BLaER1 treated with 17β-estradiol and CSF1 and Interleukin-3, amounts not matched to agents 10 nM and 100 nM (cell line): Measurements from ENCODE around the gene CNPY4.

Experiments used
- H3K27ac ChIP-seq, 11 experiments: shearing (Covaris generic); formaldehyde crosslinking; 2 replicates each; pipeline ENCODE4 v1.8.1; 2022
- H3K27me3 ChIP-seq, 11 experiments: shearing (Covaris generic); formaldehyde crosslinking; 2 replicates each; pipeline ENCODE4 v1.8.1; 2022
- H3K36me3 ChIP-seq, 11 experiments: shearing (Covaris generic); formaldehyde crosslinking; 2 replicates each; pipeline ENCODE4 v1.8.1; 2022
- H3K4me1 ChIP-seq, 10 experiments: shearing (Covaris generic); formaldehyde crosslinking; 2 replicates each; pipeline ENCODE4 v1.8.1; 2022
- H3K4me2 ChIP-seq, 11 experiments: shearing (Covaris generic); formaldehyde crosslinking; 2 replicates each; pipeline ENCODE4 v1.8.1; 2022
- H3K4me3 ChIP-seq, 10 experiments: shearing (Covaris generic); formaldehyde crosslinking; 2 replicates each; pipeline ENCODE4 v1.8.1; 2022
- H3K9ac ChIP-seq, 11 experiments: shearing (Covaris generic); formaldehyde crosslinking; 2 replicates each; pipeline ENCODE4 v1.8.1; 2022
- H3K9me3 ChIP-seq, 11 experiments: shearing (Covaris generic); formaldehyde crosslinking; replicated peaks in 1 of 11; 2 replicates each; pipeline ENCODE4 v1.8.1; 2022
- H4K20me1 ChIP-seq, 11 experiments: shearing (Covaris generic); formaldehyde crosslinking; 2 replicates each; pipeline ENCODE4 v1.8.1; 2022
- Cebpa-rat ChIP-seq, 11 experiments: shearing (Covaris generic); IDR thresholded peaks; 2 replicates each; pipeline ENCODE4 v1.8.1; 2022

CNPY4 gene

DNA sequence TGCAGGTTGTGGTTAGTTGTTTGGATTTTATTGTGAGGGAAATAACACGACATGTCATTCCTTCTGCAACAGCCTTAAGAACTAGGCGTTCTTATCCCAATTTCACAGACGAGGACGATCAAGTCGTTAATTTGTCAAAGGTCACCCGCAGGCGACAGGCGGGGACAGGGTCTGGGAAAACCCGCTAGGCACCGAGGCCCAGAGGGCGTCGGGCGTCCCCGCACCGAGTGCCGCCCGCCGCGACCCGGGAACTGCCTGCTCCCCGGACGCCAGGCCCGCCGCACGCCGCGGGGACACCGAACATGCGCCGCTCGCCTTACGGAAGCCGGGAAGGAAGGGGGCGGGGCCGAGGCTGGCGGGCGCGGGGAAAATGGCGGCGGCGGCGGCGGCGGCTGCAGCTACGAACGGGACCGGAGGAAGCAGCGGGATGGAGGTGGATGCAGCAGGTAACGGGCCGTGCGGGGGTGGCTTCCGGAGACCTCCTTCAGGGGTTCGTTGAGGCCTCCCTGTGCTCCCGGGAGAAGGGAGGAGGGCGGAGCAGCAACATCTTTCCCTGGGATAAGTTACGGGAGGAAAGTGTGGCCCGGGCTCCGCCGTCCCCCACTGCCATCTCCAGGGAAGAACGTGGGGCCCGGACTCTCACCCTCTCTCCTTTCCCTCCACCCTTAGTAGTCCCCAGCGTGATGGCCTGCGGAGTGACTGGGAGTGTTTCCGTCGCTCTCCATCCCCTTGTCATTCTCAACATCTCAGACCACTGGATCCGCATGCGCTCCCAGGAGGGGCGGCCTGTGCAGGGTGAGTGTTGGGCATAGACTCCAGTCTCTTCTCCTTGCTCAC, 30.6 kb upstream of the CNPY4 start, which contains the start of gene COPS6:
Gene COPS6, plus strand, starts transcription at position 349 of the 837 bp plus-strand sequence. Its CDS starts 22 bp downstream, at position 371.
- peak within 1 kb of the TSS; percentile 68 to 96 (median 88) for H3K4me3 ChIP-seq
- no peak for TF ChIP-seq Cebpa-rat (IDR thresholded peaks at IDR 0.05)
- no peaks in the 10 kb centered on the region for H3K9me3 ChIP-seq
- H3K36me3 ChIP-seq = peaks cover 33 to 40% (median 38%) of the 10 kb centered on the region in 11 experiments
- H3K27me3 ChIP-seq = 0 out of 22 replicates have a peak, but pooled peaks cover 0 to 2% (median 0%) of the 10 kb centered on the region in 11 experiments
- H3K9ac ChIP-seq = peak within 1 kb of the TSS; percentile 83 to 97 (median 91)
- H3K4me2 ChIP-seq = peak within 1 kb of the TSS; percentile 86 to 97 (median 94)
- H3K4me1 ChIP-seq = peaks cover 24 to 47% (median 37%) of the 10 kb centered on the region in 10 experiments
- peaks cover 0 to 32% (median 25%) of the 10 kb centered on the region in 11 experiments; a peak in 19 of 22 replicates for H4K20me1 ChIP-seq
- peak within 1 kb of the TSS; percentile 59 to 93 (median 87) for H3K27ac ChIP-seq

GRCh38 chr7:100089458-100090196, 29.8 kb upstream of the CNPY4 start:
- Histone ChIP-seq H3K9me3 (no peaks in the 10 kb centered on the region), H3K27ac (peak overlapping the region; percentile 59 to 93 (median 87)), H3K9ac (peak overlapping the region; percentile 83 to 97 (median 91)), H3K4me1 (peaks cover 24 to 51% (median 37%) of the 10 kb centered on the region in 10 experiments), H3K27me3 (no peaks in the 10 kb centered on the region), H3K4me2 (peak overlapping the region; percentile 86 to 97 (median 94)), H3K36me3 (peaks cover 41 to 48% (median 46%) of the 10 kb centered on the region in 11 experiments), H4K20me1 (peaks cover 0 to 39% (median 33%) of the 10 kb centered on the region in 11 experiments; a peak in 19 of 22 replicates), H3K4me3 (peak overlapping the region; percentile 68 to 96 (median 88))
- no peak for TF ChIP-seq Cebpa-rat (IDR thresholded peaks at IDR 0.05)

DNA sequence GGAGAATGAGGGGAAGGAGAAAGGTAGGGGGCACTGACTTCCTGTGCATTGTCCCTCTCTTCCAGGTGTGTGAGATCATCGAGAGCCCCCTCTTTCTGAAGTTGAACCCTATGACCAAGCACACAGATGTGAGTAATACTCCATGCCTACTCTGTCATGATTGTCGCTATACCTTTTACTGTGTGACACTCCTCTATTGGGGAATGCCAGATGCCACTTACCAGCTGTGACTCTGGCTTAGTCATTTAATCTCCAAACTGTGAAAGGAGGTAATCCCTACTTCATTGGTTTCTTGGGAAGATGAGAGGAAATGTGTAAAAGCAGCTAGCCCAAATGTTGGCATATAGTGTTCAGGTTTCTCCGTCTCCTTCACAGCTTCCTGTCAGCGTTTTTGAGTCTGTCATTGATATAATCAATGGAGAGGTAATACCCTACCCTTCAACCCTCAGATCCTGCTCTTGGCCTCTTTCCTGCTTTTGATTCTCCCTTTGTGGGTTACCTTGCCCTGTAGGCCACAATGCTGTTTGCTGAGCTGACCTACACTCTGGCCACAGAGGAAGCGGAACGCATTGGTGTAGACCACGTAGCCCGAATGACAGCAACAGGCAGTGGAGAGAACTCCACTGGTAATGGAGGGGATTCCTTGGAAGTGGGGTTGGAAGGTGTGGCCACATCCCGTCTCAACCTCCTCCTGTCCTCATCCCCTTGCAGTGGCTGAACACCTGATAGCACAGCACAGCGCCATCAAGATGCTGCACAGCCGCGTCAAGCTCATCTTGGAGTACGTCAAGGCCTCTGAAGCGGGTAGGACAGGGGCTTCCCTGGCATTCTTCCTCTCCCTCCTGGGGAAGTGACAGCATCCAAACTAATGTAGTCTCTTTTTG, 28.7 kb upstream of the CNPY4 start:
- H3K9me3 ChIP-seq = no peaks in the 10 kb centered on the region
- H3K4me2 ChIP-seq = peak overlapping the region; percentile 86 to 97 (median 94); a peak in 20 of 22 replicates
- TF ChIP-seq Cebpa-rat (IDR thresholded peaks at IDR 0.05) = no peak
- peak overlapping the region in 4 of 11 experiments; percentile 24 to 97 (median 61); a peak in 6 of 22 replicates for H3K9ac ChIP-seq
- peaks cover 24 to 51% (median 35%) of the 10 kb centered on the region in 10 experiments for H3K4me1 ChIP-seq
- peaks cover 53 to 59% (median 58%) of the 10 kb centered on the region in 11 experiments for H3K36me3 ChIP-seq
- 0 out of 20 replicates have a peak overlapping the region, but pooled peaks of 1 of the 10 experiments have one; percentile 82 for H3K4me3 ChIP-seq
- H3K27ac ChIP-seq = no peak overlapping the region
- H3K27me3 ChIP-seq = no peaks in the 10 kb centered on the region
- H4K20me1 ChIP-seq = peaks cover 0 to 51% (median 45%) of the 10 kb centered on the region in 11 experiments; a peak in 19 of 22 replicates

- TF ChIP-seq Cebpa-rat (IDR thresholded peaks at IDR 0.05) = no peak
- H3K4me3 ChIP-seq = no peak overlapping the region
- 0 out of 22 replicates have a peak overlapping the region, but pooled peaks of 2 of the 11 experiments have one; percentile 86 to 94 for H3K4me2 ChIP-seq
- H3K9me3 ChIP-seq = no peaks in the 10 kb centered on the region
- H3K36me3 ChIP-seq = peaks cover 61 to 68% (median 66%) of the 10 kb centered on the region in 11 experiments
- no peak overlapping the region for H3K27ac ChIP-seq
- H4K20me1 ChIP-seq = peaks cover 0 to 59% (median 53%) of the 10 kb centered on the region in 11 experiments; a peak in 19 of 22 replicates
- peaks cover 24 to 55% (median 29%) of the 10 kb centered on the region in 10 experiments for H3K4me1 ChIP-seq
- H3K27me3 ChIP-seq = no peaks in the 10 kb centered on the region
- peak overlapping the region in 1 of 11 experiments; percentile 91; a peak in 2 of 22 replicates for H3K9ac ChIP-seq
Measured at GRCh38 chr7:100091411-100092181, 27.8 kb upstream of the CNPY4 start.

DNA sequence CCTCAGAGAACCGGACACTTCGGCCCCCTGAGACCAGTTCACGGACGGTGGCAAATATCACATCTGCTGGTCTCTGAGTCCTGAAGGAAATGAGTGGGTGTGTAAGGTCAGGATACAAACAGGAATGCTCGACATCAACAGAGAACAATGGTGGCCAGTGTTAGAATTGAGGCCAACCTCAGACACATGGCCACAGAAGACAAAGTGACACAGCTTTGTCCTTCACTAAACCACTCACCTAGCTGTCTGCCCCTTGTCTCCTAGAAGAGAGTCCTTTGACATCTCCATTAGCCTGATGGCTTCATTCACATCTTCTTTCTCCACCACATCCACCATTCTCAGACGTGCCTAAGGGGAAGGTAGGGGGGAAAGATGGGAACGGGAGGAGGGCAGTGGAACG, 26.4 kb upstream of the CNPY4 start:
- Histone ChIP-seq H3K9me3 (no peaks in the 10 kb centered on the region), H3K4me2 (no peak overlapping the region), H3K36me3 (peaks cover 76 to 82% (median 80%) of the 10 kb centered on the region in 11 experiments), H3K27me3 (no peaks in the 10 kb centered on the region), H3K4me1 (peaks cover 26 to 55% (median 36%) of the 10 kb centered on the region in 10 experiments), H3K27ac (no peak overlapping the region; a peak in 1 of 22 replicates), H4K20me1 (peaks cover 0 to 74% (median 68%) of the 10 kb centered on the region in 11 experiments; a peak in 19 of 22 replicates), H3K9ac (peak overlapping the region in 5 of 11 experiments; percentile 13 to 42 (median 27); a peak in 4 of 22 replicates), H3K4me3 (no peak overlapping the region)
- no peak for TF ChIP-seq Cebpa-rat (IDR thresholded peaks at IDR 0.05)

DNA sequence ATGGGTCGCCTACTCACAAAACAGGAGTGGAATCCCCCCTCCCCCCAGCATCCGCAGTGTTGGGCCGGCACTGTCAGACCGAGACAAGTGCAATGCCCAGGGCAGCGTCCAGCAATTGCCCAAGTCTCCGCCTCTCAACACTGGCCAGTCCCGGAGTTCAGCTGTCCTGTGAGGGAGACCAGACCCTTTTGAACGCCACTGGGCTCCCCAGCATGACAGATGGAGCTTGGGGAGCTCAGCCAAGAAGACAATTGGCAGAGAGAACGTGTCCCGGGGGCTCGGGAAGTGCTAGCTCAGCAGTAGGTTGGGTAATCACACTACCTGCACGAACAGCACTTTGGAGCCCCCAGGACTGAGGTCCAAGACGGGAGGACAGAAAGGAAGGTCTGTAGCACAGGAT, 25.9 kb upstream of the CNPY4 start:
- TF ChIP-seq Cebpa-rat (IDR thresholded peaks at IDR 0.05) = no peak
- H3K9me3 ChIP-seq = no peaks in the 10 kb centered on the region
- H3K36me3 ChIP-seq = peaks cover 80 to 87% (median 85%) of the 10 kb centered on the region in 11 experiments
- H3K4me3 ChIP-seq = no peak overlapping the region
- peaks cover 0 to 78% (median 72%) of the 10 kb centered on the region in 11 experiments; a peak in 19 of 22 replicates for H4K20me1 ChIP-seq
- no peak overlapping the region for H3K4me2 ChIP-seq
- H3K4me1 ChIP-seq = peaks cover 26 to 55% (median 36%) of the 10 kb centered on the region in 10 experiments
- H3K9ac ChIP-seq = peak overlapping the region in 4 of 11 experiments; percentile 23 to 40 (median 28); a peak in 6 of 22 replicates
- H3K27ac ChIP-seq = no peak overlapping the region; a peak in 1 of 22 replicates
- H3K27me3 ChIP-seq = no peaks in the 10 kb centered on the region

DNA sequence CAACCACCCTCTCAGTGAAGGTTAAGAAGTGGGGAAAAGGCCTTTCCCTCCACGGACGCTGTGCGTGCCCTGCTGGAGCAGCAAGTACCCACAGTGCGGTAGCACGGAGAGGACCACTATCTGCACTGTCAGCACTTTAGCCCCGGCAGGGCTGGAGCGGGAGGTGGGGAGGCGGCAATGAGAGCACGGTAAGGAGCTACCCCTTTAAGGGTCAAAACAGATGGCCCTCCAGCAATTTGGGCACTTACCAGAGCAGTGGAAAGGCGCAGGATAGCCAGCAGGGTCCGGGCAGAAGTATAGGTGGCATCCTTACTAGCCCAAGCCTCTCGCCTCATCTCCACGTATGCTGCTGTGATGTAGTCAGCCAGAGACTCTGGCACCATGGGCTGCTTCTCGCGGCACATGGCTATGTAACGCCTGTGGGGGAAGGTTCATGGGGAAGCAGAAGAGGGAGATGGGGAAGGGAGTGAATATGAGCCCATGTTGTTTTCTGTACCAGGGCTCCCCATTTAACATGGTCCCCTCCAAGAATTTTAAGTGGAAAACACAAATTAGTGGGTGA, 25.4 kb upstream of the CNPY4 start:
- H3K9ac ChIP-seq = peak overlapping the region in 6 of 11 experiments; percentile 8 to 40 (median 21); a peak in 5 of 22 replicates
- no peak for TF ChIP-seq Cebpa-rat (IDR thresholded peaks at IDR 0.05)
- H3K4me1 ChIP-seq = peaks cover 30 to 59% (median 39%) of the 10 kb centered on the region in 10 experiments; a peak in 19 of 20 replicates
- peaks cover 0 to 83% (median 77%) of the 10 kb centered on the region in 11 experiments; a peak in 19 of 22 replicates for H4K20me1 ChIP-seq
- no peak overlapping the region for H3K4me3 ChIP-seq
- peaks cover 85 to 92% (median 90%) of the 10 kb centered on the region in 11 experiments for H3K36me3 ChIP-seq
- H3K27ac ChIP-seq = no peak overlapping the region; a peak in 1 of 22 replicates
- no peak overlapping the region for H3K4me2 ChIP-seq
- no peaks in the 10 kb centered on the region for H3K9me3 ChIP-seq
- no peaks in the 10 kb centered on the region for H3K27me3 ChIP-seq
